ENCODE results near the gene TRIM71.
"Not testable (repeated sequence)": the region's sequence is repeated elsewhere in the genome, so short reads cannot be mapped to it uniquely, and the experiment has no call there.

The TRIM71 gene

DNA sequence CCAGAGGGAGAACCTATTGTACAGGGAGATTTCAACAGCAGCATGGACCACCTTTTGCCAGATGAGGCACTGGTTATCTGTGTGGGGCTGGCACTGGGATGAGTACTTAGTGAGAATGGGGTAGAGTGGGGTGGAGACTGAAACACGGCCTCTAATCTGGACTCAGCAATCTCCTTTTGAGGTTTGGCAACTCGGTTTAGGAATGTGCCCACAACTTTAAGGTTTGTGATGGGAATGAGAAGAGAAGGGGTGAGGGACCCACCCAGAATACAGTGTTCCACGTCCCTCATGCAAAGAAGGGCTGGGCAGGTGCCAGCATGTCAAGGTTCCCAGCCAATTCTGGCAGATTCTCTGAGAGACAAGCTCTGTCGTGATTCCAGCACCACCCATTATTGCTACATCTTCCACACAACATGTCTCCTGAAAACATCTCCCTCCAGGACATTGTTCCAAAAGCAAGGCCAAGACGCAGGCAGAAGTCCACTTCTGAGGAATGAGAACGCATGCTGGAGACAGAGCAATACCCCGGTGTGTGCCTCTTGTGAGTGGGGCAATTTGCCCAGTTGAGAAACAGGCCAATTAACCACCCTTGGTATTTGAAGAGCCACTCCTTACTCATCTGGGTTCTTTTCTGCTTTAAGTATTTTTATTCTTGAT, 96.1 kb downstream of the TRIM71 start:
- TF ChIP-seq JUND (IDR thresholded peaks at IDR 0.05; ENCODE audit: low read depth) = no peak
- in situ Hi-C loops (cut with HindIII; ENCODE audit: low pct_unique_long_range_greater_than_20kb, low sequenced_read_pairs) = no loop called here
- DNase-seq (ENCODE audit: low read depth in 1 of 2, low spot score in 1 of 2) = peak in 1 of 2 experiments; percentile 9

GRCh38 chr3:32919920-32920319, 102.1 kb downstream of the TRIM71 start:
- in situ Hi-C loops (cut with HindIII; ENCODE audit: low pct_unique_long_range_greater_than_20kb, low sequenced_read_pairs) = no loop called here
- DNase-seq (ENCODE audit: low read depth in 1 of 2, low spot score in 1 of 2) = no peak
- TF ChIP-seq JUND (IDR thresholded peaks at IDR 0.05; ENCODE audit: low read depth) = no peak

DNA sequence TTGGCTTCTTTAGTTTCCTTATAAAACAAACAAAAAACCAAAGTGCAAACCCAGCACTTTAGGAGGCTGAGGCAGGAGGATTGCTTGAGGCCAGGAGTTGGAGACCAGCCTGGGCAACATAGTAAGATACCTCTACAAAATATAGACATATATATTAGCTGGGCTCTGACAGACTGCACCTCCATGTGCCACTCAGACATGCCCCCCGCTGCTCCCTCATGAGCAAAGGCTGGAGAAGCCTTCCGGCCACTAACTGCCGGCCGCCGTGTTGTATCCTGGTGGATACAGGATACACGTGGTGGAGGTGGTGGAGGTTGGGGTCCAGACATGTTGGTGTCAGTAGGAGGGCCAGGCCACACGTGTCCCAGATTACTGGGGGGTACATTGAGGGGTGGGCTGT, 104.3 kb downstream of the TRIM71 start:
- in situ Hi-C loops (cut with HindIII; ENCODE audit: low pct_unique_long_range_greater_than_20kb, low sequenced_read_pairs) = no loop called here
- DNase-seq (ENCODE audit: low read depth in 1 of 2, low spot score in 1 of 2) = no peak
- TF ChIP-seq JUND (IDR thresholded peaks at IDR 0.05; ENCODE audit: low read depth) = no peak

GRCh38 chr3:32930161-32930560, 112.4 kb downstream of the TRIM71 start:
- DNase-seq (ENCODE audit: low read depth in 1 of 2, low spot score in 1 of 2) = no peak
- no peak for TF ChIP-seq JUND (IDR thresholded peaks at IDR 0.05; ENCODE audit: low read depth)
- in situ Hi-C loops (cut with HindIII; ENCODE audit: low pct_unique_long_range_greater_than_20kb, low sequenced_read_pairs) = no loop called here

DNA sequence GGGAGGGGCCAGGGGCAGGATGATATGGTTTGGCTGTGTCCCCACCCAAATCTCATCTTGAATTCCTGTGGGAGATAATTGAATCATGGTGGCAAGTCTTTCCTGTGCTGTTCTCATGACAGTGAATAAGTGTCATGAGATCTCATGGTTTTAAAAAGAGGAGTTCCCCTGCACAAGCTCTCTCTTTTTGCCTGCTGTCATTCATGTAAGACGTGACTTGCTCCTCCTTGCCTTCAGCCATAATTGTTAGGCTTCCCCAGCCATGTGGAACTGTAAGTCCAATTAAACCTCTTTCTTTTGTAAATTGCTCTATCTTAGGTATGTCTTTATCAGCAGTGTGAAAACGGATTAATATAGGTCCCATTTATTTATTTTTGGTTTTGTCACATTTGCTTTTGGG, 113.5 kb downstream of the TRIM71 start:
- in situ Hi-C loops (cut with HindIII; ENCODE audit: low pct_unique_long_range_greater_than_20kb, low sequenced_read_pairs) = not testable (repeated sequence)

GRCh38 chr3:32934150-32934742, 116.4 kb downstream of the TRIM71 start:
- TF ChIP-seq JUND (IDR thresholded peaks at IDR 0.05; ENCODE audit: low read depth) = no peak
- in situ Hi-C loops (cut with HindIII; ENCODE audit: low pct_unique_long_range_greater_than_20kb, low sequenced_read_pairs) = no loop called here
- peak in 1 of 2 experiments; percentile 44 for DNase-seq (ENCODE audit: low read depth in 1 of 2, low spot score in 1 of 2)

More for the DNA sequence above, 113.5 kb downstream of the TRIM71 start:
- not testable (repeated sequence) for DNase-seq (ENCODE audit: low read depth in 1 of 2, low spot score in 1 of 2)

- DNase-seq (ENCODE audit: low read depth in 1 of 2, low spot score in 1 of 2) = no peak
- in situ Hi-C loops (cut with HindIII; ENCODE audit: low pct_unique_long_range_greater_than_20kb, low sequenced_read_pairs) = no loop called here
These were observed 119.5 kb downstream of the TRIM71 start for GRCh38 chr3:32937331-32937730.

GRCh38 chr3:32939531-32940284, 121.9 kb downstream of the TRIM71 start:
- DNase-seq (ENCODE audit: low read depth in 1 of 2, low spot score in 1 of 2); in situ Hi-C loops (cut with HindIII; ENCODE audit: low pct_unique_long_range_greater_than_20kb, low sequenced_read_pairs): not testable (repeated sequence)

More at GRCh38 chr3:32937331-32937730, 119.5 kb downstream of the TRIM71 start:
- no peak for TF ChIP-seq JUND (IDR thresholded peaks at IDR 0.05; ENCODE audit: low read depth)

DNA sequence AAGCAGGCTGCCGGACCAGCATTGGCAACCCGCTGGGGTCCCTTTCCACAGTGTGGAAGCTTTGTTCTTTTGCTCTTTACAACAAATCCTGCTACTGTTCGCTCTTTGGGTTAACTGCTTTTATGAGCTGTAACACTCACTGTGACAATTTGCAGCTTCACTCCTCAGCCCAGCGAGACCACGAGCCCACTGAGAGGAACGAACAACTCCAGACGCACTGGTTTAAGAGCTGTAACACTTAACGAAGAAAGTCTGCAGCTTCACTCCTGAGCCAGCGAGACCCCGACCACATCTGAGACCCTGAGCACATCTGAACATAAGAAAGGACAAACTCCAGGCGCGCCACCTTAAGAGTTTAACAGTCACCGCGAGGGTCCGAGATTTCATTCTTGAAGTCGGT, 122.9 kb downstream of the TRIM71 start:
- TF ChIP-seq JUND (IDR thresholded peaks at IDR 0.05; ENCODE audit: low read depth) = no peak
- no peak for DNase-seq (ENCODE audit: low read depth in 1 of 2, low spot score in 1 of 2)
- in situ Hi-C loops (cut with HindIII; ENCODE audit: low pct_unique_long_range_greater_than_20kb, low sequenced_read_pairs) = no loop called here

DNA sequence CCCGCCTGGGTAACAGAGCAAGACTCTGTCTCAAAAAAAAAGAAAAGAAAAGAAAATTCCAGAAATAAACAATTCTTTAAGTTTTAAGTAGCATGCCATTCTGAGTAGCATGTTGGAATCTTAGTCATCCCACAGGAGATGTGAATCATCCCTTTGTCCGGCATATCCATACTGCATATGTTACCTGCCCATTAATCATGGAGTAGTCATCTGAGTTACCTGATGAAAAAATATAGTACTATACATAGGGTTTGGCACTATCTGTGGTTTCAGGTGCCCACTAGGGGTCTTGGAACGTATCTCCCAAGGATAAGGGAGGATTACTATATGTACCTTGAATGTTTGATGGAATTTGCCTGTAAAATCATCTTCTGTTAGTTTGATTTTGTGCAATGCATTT, 127.3 kb downstream of the TRIM71 start:
- TF ChIP-seq JUND (IDR thresholded peaks at IDR 0.05; ENCODE audit: low read depth) = no peak
- DNase-seq (ENCODE audit: low read depth in 1 of 2, low spot score in 1 of 2) = no peak
- in situ Hi-C loops (cut with HindIII; ENCODE audit: low pct_unique_long_range_greater_than_20kb, low sequenced_read_pairs) = no loop called here

DNA sequence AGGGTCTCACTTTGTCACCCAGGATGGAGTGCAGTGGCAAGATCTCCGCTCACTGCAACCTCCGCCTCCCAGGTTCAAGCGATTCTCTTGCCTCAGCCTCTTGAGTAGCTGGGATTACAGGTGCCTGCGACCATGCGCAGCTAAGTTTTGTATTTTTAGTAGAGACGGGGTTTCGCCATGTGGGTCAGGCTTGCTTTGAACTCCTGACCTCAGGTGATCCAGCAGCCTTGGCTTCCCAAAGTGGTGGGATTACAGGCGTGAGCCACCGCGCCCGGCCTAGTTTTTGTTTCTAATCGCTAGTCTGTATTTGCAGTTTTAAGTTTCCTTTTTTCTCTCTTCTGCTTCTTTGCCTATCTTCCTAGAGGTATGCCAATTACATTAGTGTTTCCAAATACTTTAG, 127.8 kb downstream of the TRIM71 start:
- in situ Hi-C loops (cut with HindIII; ENCODE audit: low pct_unique_long_range_greater_than_20kb, low sequenced_read_pairs); DNase-seq (ENCODE audit: low read depth in 1 of 2, low spot score in 1 of 2): not testable (repeated sequence)

- in situ Hi-C loops (cut with HindIII; ENCODE audit: low pct_unique_long_range_greater_than_20kb, low sequenced_read_pairs) = no loop called here
- TF ChIP-seq JUND (IDR thresholded peaks at IDR 0.05; ENCODE audit: low read depth) = no peak
- DNase-seq (ENCODE audit: low read depth in 1 of 2, low spot score in 1 of 2) = no peak
These were observed 129.4 kb downstream of the TRIM71 start for GRCh38 chr3:32946973-32947788.

Data from T47D (cell line).